T-helper 2 cell treated with Interferon-gamma antibody and Interleukin-4, amounts not matched to agents 100 ng/mL and 5 ng/mL, for 36 hours (primary cell): ENCODE data around the gene CACNA1C. TPM values are rescaled to one million over a fixed set of nuclear protein-coding genes. Genes with fewer than 3 reads are reported as not detected.

Source experiments
- intact Hi-C: fragments of 100-400 bp; cut with micrococcal nuclease; formaldehyde crosslinking; loops from one replicate; pipeline ENCODE4 v1.15.1; 2023
- total RNA-seq: library from RNA; stranded (reverse); gene quantifications from 2 replicates; pipeline ENCODE4 v1.2.3, GENCODE V29; 2022

CACNA1C gene
- total RNA-seq, 1 donor from 2014 or later: 0.09 TPM

DNA sequence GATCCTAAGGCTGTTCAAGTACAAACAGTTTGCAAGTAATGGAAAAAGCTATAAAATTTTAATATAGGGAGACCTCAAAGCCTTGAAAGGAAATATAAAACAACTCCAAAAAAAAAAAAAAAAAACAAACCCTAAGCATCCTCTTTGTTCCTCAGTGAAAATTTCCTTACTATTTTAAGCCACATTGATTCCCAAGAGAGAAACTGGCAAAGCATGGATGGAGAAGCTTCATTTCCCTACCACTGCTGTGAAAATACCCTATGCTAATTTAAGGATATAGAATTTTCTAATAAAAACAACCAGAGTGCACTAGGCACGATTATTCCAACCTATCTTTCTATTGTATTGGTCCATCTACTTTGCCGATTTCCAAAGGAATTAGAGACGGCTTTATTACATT lies 283.1 kb downstream of the CACNA1C start:
- intact Hi-C loops: no loop called here

DNA sequence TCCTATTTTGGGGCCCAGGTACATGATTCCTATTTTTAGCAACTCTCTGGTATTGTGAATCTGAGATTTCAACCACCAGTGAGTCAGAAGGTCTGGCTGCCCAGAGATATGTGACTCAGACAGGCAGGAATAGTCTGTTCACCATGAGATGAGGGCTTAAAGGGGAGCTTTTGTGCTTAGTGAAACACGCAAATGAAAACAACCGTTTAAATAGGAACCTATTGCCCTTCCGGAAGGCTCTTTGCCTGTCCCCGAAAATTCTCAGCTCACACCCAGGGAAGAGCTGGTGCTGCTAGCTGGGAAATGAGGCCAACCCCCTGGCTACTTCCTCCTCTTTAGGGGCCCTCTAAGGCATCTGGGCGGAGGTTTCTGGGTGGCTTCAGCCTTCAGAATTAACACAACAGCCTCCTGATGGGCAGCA lies 283.6 kb downstream of the CACNA1C start:
- intact Hi-C loops: no loop called here

DNA sequence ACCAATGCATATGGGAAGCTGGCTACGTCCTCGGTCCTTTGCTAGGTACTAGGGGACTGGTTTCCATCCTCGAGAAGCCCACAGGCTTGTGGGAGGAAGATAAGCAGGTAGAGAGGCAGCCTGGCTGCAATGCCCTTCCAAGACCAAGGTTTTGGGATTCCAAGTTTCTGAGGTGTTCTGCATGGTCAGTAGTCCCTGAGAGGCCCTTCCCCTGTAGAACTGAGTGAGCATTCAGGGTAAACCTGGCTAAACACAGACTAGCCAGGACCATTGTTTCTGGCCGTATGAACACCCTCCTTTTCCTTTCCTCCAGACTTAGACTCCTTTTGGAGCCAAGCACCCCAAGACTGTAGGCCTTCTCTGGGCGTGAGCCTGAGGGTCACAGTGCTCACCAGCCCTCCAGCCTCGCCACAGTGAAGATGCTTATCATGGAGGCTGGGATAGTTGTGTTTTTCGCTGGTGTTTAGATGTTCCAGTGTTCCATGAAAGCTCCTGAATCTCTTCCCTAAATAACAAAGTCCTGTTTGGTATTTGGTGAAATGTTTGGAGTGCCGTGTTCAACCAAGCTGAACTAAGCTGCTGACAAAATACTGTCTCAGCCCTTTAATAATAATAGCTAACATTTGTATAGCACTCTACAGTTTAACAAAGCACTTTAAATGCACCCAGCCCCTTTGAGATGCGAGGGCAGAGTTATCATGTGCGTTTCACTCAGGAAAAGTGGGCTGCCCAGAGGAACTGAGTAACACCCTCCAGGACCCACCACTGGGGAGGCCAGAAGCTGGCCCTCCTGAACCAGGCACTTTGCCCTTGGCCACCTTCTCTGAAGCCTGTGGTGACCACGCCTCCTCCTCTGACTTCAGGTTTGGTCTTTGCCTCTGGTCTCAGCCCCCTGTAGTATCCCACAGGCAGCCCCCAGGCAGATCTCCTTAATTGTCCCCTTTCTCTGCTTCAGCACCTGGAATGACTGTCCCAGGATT lies 284.5 kb downstream of the CACNA1C start:
- intact Hi-C loops: no loop called here

DNA sequence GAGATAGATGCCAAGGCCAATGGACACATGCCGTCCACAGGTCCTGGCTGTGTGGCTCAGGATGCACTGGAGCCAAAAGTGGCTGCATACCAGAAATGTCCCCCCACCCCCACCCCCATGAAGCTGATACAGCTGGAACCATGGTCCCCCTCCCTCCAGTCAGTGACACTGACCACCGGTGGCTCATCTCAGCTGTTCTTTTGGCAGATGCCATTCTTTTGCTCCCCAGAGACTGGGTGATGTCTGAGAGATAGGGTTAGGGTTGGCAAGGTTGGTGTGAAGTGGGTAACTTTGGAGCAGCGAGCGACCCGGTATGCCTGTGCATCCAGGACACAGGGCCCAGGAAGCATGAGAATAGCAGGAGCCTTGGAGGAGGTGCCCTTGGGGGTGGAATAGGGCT lies 285.6 kb downstream of the CACNA1C start:
- intact Hi-C loops: no loop called here

DNA sequence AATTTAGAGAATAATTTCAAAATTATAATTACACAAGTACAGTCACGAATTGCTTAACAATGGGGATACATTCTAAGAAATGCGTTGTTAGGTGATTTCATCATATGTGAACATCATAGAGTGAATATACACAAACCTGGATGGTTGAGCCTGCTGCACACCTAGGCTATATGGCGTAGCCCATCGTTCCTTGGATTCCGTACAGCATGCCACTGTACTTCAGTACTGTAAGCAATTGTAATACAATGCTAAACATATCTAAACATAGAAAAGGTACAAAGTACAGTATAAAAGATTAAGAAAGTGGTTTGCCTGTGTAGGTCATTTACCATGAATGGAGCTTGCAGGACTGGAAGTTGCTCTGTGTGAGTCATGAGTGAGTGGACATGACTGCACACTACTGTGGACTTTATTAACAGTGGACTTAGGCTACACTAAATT lies 286.2 kb downstream of the CACNA1C start:
- intact Hi-C loops: no loop called here

DNA sequence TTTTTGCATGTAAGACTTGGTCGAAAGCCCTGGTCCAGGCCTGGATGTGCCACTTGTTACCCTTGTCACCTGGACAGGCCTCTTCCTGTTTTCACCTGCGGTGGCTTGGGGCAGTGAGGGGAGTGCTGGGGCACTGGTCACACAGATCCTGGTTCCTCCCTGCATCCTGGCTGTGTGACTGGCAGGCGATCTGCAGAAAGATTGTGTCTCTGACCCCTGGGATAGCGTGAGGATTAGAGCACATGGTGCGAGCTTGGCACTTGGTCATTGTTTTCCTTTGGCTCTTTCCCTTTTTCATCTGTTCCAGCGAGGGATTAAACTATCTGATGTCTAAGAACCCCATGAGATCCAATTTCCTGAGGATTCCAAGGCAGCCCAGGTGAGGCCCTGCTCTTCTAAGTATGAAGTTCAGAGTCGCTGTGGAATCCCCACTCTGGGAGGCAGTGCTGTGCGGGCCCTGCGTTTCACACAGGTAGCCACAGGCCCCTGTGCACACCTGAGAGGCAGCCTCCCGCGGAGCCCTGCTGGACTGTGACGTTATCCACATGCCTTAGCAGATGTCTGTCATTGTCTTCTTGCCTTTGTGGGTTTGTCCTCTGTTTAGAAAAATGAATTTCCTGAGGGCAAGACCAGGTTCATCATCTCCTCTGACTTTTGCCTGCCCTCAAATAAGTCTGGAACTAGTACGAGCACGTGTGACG lies 288.4 kb downstream of the CACNA1C start:
- intact Hi-C loops: no loop called here

DNA sequence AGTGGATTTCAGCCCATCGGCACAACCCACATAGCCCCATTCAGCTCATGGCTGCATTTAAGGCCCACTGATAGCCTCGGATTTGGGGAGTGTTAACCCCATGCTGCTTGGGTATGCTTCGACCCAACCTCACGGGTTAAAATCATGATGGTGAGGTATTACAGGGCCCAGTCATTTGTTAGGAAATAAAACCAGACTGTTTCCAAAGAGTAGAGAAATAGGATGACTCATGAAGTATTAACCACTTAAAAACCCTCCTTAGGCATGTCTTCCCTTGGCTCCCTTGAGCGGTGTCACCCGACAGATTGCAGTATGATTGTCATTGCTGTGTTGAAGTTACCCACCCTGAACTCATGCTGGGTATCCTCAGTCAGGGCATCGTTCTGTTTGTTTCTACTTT lies 289.1 kb downstream of the CACNA1C start:
- intact Hi-C loops: no loop called here

DNA sequence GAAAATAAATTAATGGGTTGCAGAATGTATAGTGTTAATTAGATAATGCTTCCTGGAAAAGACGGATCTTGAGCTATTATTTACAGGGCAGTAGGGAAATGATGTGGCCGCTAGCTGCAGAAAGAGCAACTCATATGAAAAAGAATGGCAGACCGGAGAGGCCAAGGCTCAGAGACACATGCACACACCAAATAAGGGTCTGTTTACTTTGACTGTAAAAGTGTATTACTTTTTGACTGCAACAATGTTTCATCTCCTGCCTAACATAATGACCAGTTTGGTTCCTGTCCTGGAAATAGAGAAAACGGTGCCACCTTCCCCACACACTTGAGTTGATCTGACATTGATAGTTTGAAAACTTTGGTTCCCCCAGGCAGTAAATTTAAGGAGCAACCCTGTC lies 290.9 kb downstream of the CACNA1C start:
- intact Hi-C loops: no loop called here

DNA sequence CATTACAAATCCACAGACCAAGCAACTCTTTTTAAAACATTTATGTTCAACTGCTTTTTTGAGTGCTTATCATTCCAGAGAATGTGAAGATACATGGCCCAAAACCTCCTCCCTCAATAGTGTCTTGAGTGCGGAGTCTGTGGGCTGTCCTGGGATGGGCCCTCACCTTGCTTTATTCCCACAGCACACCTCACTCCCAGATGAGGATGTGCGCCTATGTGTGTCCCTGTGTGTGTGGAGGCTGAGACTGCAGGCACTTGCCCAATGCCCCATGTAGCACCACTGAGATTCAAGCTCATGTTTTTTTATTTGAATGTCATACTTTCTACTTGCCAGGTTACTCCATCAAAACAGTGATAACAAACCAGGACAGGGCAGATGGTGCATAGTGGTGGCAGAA lies 291.7 kb downstream of the CACNA1C start:
- intact Hi-C loops: no loop called here

DNA sequence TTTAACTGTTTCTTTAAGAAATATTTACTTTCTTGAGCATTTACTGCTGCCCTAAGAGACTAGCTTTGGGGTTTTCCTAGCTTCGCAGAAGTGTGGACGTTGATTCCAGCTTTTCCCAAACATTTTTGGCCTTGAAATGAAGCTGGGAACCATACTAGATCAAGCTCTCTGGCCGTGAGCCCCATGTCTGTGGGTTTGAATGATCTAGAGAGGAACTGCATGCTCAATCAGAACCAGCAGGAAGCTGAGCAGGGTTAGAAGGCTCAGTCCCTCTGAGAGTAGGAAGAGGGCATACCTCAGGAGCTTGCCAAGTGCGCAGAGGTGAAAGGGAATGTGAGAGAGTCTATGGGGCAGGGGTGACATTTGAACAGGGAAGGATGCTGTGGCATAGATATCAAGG lies 292.1 kb downstream of the CACNA1C start:
- intact Hi-C loops: no loop called here

DNA sequence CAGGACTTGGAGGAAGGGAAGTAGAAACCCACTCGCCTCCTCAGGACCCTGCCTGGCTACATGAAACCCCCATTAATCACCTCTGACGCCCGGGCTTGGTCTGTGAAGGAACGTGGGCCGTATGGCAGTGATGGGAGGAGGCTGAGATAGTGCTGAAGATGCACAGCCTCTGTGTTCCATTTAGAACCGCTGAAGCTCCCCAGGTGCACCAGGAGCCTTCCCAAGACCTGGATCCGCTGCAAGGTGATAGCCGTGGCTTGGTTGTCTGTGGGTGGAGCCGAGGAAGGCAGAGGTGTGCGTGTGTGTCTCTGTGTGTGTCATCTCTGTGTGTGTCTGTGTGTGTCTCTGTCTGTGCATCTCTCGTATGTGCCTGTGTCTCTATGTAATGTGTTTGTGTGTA lies 293.1 kb downstream of the CACNA1C start:
- intact Hi-C loops: no loop called here

DNA sequence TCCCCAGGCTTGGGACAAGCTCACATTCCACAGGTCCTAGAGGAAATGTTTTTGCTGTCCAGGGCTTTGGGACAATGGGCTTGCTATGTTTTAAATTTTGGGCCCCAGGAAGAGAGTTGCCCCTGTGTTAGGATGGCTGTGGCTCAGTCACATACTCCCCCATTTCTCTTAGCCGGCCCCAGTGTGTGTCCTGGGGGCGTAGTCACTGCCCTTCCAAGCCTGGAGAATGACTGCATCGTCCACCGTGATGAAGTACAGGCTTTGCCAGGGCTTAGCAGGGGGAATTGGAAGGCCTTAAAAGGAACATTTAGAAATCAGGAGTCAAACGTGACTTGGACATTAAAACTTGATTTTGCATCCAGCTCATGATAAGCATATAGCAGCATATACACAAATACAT lies 293.6 kb downstream of the CACNA1C start:
- intact Hi-C loops: no loop called here

DNA sequence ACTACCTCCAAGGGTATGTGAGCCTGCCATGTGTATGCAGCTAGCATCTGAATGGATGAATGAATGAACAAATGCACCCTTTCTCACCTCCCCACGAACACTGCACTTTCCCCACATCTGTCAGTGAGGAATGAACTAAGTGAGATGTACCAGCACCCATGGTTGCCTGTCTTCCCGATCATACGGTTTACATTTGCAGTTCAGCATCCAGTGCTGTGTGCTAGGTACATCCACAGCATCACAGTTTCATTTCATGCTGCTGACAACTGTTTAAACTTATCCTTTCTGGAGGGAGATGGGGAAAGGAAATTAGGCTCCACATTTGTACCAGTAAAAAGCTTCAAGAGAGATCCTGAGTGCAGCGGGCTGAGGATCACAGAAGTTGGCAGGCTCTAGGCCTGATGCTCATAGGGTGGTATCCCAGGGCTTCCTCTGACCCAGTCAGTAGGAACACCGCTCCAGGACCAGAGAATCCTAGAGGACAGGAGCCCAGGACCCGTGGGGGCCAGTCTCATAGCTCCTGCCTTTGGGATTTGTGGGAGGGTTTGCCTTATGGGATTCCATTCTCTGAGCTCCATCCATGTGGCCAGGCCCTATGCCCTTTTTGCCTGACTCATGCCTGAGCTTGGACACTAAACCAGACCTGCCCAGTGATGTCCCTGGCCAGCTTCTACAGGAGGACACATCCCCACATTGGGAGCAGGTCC lies 294.5 kb downstream of the CACNA1C start:
- intact Hi-C loops: no loop called here

DNA sequence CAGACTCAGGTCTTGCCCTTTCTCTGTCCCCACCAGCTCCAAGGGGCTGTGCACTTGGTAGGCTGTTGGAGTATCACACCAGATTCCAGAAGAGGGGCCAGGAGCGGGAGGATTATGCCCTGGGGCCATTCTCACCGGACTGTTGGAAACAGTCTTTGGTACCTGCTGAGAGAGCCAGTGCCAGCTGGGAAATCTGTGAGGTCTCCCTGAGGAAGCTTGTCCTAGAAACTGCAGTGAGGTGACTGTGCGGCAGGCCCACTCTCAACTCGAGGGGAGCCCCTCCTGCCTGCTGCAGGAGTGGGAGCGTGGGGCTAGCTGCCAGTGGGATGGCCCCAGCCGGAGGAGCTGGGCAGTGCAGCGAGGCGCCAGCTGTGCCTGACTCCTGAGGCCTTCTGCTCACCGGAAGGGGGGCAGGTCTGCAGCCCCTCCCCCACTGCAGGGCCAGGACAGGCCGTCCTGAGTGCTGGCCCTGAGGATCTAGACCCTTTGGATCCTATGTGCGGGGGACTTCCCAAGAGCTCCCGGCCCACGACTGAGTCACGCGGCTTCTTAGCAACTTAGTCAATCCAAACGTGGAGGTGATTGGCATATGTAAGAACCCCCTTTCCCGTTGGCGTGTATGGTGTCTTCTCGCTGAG lies 295.2 kb downstream of the CACNA1C start:
- intact Hi-C loops: no loop called here

DNA sequence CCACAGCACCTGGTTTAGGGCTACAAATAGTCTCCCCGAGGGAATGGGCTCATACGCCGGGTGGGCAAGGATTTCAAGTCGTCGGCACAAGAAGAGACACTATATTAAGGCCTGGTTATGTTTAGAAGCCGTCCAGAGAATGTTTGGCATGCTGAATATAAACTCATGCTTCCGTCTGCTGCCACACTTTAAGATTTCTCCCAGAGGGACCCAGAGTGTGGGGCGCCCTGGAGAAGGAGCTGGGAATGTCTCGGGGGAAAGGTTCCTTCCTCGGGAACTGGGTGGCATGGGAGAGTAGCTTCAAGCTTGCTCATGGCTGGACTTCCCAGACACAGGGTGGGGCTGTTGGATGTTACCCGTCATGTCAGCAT lies 295.7 kb downstream of the CACNA1C start:
- intact Hi-C loops: no loop called here

DNA sequence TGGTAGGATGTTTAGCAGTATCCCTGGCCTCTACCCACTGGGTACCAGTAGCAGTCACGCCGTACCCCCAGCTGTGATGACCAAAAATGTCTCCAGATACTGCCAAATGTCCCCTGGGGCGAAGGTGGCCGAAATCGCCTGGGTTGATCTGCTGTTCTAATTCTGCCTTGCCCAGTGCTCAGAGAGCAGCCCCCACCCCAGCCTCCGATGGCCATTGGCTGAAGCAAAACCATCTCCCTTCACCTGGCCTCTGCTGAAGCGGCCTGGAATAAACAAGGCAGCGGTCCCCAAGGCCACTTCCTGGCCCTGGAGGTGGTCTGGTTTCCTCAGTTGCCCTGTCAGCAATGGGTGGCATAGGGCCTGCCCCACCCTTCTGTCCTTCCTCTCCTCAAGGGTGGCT lies 298.4 kb downstream of the CACNA1C start:
- intact Hi-C loops: no loop called here

DNA sequence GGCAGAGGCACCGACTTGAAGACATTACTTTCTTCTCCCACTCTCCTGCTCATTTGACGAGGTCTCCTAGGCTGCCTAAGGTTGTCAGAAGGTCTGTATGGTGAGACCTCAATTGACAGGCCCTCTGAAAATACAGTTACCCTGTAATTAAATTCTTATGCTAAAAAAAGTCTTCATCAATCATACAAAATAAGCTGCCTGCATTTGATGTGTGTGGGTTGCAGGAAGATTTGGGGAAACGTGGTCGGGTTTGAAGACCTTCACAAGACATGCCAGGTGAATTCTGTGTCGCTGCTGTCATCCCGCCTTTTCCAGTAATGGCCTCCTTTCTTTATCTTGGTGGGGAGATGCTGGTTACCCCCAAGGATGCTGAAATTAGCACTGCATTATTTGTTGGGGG lies 299.4 kb downstream of the CACNA1C start:
- intact Hi-C loops: no loop called here

DNA sequence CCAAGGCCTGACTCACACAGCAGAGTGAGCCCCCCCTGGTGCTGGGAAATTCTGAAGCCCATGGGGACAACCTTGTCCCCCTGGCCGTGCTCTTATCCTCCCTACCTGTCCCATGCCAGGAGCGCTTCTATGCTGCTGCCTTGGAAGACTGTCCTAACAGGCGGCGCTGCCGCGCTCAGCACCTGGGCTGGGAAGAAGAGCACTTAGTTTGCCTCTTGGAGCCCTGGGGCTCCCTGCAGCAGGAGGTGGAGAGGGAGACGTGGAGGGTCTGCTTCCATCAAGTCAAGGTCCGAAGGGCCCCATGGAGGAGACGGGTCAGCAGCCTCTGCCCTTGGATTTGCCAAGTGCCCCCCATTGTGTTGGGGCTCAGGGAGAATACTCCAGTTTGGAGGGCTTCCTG lies 300.5 kb downstream of the CACNA1C start:
- intact Hi-C loops: no loop called here

DNA sequence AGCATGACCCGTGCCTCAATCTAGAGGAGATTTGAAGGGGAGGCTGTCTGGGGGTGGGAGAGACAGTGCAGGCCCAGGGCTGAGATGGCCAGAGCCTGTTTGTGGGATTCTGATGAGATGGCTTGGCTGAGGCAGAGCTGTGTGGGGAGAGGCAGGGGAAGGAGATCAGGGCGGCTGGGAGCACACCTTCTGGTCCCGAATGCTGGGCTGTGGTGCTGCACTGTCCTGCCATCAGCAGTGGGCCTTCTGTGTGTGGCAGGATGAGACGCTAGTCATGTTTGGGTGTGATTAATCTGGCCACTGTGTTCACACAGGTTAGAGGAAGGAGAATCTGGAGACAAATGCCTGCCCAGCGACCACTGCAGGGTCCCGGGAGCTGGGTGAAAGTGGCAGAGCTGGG lies 300.9 kb downstream of the CACNA1C start:
- intact Hi-C loops: no loop called here

DNA sequence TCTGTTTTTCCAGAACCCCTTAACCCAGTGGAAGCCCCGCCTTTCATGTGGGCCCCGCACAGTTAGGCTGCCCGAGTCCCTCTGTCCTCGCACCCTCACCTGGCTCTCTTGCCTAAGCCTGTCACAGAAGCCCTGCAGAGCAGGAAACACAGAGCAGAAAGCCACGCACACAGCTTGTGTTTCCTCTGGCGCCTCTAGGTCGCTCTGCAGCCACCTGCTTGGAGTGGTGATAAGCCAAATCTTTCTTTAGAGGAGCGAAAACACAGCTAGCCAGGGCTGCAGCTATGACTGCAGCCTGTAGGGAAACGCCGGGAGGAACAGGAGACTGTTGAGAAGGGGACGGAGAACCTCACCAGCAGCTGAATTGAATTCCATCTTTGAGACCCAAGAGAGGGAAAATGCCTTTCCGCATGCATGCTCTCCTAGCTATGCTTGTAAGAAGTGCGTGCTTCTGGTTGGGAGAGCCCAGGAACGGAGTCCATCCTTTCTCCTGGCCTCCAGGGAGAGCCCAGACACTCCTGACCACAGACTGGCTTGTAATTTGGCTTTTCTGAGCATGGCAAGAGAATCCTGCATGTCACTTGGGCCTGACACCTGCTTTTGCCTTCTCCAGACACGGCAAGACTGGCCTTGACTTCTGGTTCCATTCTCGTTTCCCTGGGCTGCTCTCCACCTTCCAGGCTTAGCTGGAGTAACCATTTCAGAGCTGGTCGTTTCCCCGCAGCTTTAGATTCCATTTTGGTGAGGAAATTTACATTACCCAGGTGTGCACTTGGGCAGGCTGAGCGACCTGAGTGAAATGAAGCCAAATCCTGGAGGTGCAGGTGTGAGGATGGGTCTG lies 301.6 kb downstream of the CACNA1C start:
- intact Hi-C loops: no loop called here

DNA sequence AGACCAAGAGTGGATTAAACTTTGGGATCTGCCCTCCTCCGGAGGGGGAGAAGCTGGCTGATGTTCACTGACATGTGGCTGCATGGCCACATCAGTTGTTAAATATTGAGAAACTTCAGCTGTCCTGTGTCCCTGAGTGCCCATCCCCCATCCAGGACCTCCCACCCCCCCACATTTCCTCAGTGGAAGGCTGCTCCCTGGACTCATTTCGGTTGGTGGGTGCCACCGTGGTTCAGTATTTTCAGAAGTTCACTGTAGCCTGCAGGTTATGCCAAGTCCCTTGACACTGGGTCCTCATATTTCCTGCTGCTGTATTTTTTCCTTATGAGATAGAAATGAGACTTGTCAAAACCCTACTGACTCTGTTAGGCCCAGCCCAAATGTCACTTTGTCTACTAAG lies 302.4 kb downstream of the CACNA1C start:
- intact Hi-C loops: loop anchor here (5.0 kb wide), 1 partner anchor 187 kb away; no protein-coding TSS in a partner anchor
